D721Med (cell line): ENCODE measurements around the gene CDK14.

Experiments
- DNase-seq: peaks from one replicate; pipeline ENCODE4 v3.0.0; 2011; ENCODE audit warnings: low spot score; ENCODE audit not compliant: insufficient read length
- FAIRE-seq: peaks from 2 replicates; lab custom pipeline; 2011; peaks lifted over from hg19 to GRCh38; lab: Jason Lieb, UNC
- TF ChIP-seq, protein P1 (sequence below): IDR thresholded peaks from 2 replicates; pipeline ENCODE4 v1.5.1; 2012; ENCODE audit warnings: mild to moderate bottlenecking, control low read depth; ENCODE audit not compliant: insufficient read depth; ENCODE audit errors: missing control alignments

The CDK14 gene

DNA sequence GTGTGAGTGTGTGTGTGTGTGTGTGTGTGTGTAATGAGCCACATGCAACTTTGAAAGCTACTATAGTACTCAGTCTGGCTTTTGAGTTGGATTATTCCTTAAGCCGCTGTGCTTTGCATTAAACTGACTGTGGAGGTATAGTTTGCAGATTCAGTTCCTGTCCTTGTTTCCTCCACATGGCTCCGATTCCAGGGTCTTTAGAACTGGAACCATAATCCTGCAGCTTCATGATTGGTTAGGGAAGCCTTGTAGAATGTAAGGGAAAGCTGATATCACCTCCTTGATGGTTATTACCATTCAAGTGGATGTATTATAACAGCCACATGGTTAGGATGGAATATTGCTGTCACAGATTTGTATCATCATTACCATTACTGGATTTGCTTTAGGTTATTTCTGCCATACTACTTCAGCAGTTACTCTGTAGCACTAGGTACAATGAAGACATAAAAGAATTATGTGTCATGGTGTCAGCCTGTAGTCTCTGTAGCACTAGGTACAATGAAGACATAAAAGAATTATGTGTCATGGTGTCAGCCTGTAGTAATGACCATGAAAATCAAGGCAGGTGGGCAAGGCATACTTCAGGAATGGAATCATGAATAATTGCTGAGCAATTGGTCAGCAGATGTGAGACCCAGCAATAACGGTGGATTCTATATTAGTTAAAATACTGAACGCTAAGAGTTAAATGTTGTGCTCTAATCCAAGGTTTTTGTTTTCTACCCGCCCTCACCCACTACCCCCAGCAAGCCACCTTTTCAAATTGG lies 393.1 kb downstream of the CDK14 start:
- DNase-seq, result no peak
- FAIRE-seq, result peak; percentile 70
- TF ChIP-seq, protein P1, sequence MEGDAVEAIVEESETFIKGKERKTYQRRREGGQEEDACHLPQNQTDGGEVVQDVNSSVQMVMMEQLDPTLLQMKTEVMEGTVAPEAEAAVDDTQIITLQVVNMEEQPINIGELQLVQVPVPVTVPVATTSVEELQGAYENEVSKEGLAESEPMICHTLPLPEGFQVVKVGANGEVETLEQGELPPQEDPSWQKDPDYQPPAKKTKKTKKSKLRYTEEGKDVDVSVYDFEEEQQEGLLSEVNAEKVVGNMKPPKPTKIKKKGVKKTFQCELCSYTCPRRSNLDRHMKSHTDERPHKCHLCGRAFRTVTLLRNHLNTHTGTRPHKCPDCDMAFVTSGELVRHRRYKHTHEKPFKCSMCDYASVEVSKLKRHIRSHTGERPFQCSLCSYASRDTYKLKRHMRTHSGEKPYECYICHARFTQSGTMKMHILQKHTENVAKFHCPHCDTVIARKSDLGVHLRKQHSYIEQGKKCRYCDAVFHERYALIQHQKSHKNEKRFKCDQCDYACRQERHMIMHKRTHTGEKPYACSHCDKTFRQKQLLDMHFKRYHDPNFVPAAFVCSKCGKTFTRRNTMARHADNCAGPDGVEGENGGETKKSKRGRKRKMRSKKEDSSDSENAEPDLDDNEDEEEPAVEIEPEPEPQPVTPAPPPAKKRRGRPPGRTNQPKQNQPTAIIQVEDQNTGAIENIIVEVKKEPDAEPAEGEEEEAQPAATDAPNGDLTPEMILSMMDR, result no peak

DNA sequence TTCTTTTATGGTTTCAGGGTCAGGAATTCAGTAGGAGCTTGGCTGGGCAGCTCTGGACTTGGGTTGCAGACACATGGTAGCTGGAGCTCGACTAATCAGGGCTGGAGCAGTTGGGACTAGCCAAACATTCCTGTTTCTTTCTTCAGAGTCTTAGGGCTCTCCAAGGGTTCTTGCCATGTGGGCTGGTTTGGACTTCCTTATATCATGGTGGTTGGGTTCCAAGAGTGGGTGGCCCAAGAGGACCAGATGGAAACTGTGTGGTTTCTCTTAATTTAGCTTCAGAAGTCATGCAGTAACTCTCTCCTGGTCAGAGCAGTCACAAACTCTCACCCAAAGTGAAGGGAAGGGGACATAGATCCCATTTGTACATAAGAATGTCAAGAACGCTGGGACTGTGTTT lies 398.0 kb downstream of the CDK14 start:
- FAIRE-seq (no peak), DNase-seq (no peak)
- TF ChIP-seq, protein P1, result no peak

DNA sequence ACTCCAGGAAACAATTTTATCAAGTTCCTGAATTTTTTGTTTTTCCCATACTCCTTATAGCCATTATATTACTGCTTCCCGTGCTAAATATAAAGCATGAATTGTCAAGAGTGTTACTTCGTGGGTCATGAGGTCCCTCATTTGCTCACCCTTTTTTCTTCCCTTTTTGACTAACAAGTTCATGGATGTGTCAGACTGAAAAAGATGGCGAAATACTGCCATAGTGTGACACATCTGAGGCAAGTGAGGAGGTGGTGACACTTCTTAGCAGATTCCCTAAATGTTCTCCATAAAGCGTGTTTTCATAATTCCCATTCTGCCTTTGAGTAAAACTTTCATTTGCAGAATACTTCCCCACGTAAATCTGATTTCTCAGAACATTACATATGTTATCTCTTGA lies 398.5 kb downstream of the CDK14 start:
- DNase-seq (no peak), FAIRE-seq (no peak)
- TF ChIP-seq, protein P1, result no peak

DNA sequence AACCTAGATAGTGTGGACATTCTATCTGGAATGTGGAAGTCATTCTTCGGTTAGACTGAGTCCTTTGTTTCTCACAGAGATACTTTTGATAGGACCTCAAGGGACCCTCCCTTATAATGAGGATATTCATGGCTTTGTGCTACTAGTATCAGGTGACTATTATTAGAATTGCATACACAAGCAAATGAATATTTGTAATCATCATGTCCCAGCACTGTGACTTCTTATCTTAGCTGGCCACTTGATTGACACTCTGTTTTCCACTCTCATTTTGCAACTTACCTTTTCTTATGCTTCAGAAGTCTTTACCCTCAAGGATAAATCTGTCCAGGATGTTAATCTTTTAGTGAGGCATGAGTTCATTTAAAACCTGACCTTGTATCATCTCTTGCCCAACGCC lies 399.9 kb downstream of the CDK14 start:
- TF ChIP-seq, protein P1, result no peak
- FAIRE-seq, result no peak
- no peak for DNase-seq

DNA sequence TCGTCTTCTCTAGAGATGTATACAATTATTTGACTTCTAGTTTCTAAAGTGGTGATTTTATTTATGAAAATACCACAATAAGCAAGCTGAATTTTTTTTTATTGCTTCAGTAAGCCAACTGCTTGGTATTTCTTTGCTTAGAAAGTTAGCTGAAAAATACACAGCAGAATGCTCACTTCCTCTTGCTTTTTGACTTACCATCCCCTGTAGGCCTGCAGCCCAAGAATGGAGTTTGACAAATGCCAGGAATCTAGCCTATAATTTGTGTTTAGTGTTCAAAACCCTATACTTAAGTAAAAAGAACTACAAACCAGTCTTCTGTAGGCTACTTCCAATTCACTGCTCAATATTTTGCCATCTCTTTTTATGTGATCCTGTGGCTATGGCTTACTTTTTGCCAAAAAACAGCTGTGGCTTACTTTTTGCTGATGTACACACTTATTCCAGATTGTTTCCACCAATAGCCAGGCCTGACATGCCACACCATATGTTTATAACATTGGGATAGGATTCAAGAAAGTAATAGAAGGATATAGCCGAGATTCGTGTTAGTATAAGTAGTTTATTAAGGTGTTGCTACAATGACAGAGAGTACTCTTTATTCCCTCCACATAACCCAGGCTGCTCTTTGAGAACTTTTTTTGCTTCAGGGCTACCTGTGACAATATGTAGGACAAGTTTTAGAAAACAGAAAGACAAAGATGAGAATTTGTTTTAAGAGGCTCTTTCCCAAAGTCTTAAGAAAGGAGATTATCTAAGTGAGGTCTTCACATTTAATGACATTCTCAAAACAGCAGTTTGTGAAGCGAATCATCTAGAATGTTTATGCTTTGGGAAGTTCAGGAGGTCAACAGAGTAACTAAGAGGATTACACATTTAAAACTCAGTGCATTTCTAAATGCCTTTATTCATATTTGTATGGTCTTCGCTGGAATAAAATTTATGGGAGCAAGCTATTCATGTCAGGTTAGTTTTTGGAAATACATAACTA lies 404.2 kb downstream of the CDK14 start:
- FAIRE-seq (peak; percentile 25), DNase-seq (no peak)
- TF ChIP-seq, protein P1, result no peak

DNA sequence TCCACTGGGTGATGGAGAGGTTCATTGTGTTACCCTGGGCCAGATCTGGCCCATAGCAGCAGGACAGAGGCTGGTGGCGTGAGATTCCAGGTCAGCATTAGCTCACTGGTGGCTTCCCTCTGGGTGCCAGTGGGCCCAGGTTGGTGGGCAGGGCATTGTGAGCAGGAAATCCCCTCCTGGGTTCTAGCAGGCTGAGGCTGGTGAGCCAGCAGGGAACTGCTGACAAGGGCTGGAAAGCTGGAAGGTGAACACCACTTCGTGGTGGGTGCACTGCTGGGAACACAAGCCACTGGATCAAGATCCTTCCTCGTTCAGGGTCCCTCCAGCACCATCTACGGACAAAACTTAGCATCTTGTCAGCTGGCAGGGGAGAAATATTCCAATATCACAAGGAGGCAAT lies 408.9 kb downstream of the CDK14 start:
- TF ChIP-seq, protein P1, result no peak
- no peak for FAIRE-seq

More for the DNA sequence above, 408.9 kb downstream of the CDK14 start:
- no peak for DNase-seq
